ENCODE results near the gene PCNT. TPM values are rescaled to one million over a fixed set of nuclear protein-coding genes. Genes with fewer than 3 reads are reported as not detected.

PCNT gene
- total RNA-seq, 5 donors from 2014 or later (not counting 1 experiment from before 2014, with no cell fraction given): 52.8 to 65.0 (median 58.6) TPM

DNA sequence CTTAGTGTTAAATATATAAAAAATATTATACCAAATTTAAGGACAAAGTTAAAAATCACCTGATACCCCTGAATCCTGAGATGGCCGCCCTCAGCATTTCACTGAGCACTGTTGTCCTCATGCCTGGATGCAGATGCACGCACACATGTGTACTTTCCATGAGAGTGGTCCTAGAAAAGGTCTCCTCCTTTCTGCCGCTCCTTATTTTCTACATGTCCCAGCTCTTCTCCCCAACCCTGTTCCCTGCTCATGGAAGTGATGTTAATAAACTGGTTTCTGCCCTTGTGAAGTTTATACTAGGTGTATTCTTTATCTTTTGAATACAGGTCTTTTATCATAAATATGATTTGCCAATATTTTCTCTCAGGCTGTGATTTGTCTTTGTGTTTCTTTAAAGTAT lies 167.6 kb downstream of the PCNT start:
- ChIA-PET CTCF (no interaction called here), POLR2A (no interaction called here)
- no peaks in the 10 kb centered on the region for H3K27me3 ChIP-seq (replicated peaks in 1 of 2; ENCODE audit: control insufficient read depth in 2 of 2, extremely low read depth in 1 of 2, insufficient read depth in 2 of 2, low read length in 1 of 2)
- no peak overlapping the region for H3K4me3 ChIP-seq (ENCODE audit: control insufficient read depth in 1 of 2, extremely low read depth in 1 of 2, low read length in 1 of 2)
- Mint-ChIP-seq H3K4me3 (peak overlapping the region in 1 of 3 donors; percentile 7), H3K4me1 (peaks cover 14 to 30% (median 29%) of the 10 kb centered on the region in 3 donors), H3K36me3 (peaks cover 61% of the 10 kb centered on the region), H3K27me3 (no peaks in the 10 kb centered on the region), H3K27ac (no peak overlapping the region), H3K9me3 (peaks cover 0 to 5% (median 3%) of the 10 kb centered on the region in 3 donors)
- DNase-seq (no peak), ATAC-seq (replicated peaks in 1 of 4) (no peak)
- peaks cover 6 to 49% of the 10 kb centered on the region in 2 donors for H3K36me3 ChIP-seq (ENCODE audit: control insufficient read depth in 2 of 2, extremely low read depth in 1 of 2, insufficient read depth in 1 of 2, low read length in 1 of 2)
- no peaks in the 10 kb centered on the region for H3K9me3 ChIP-seq
- H3K27ac ChIP-seq (ENCODE audit: low read length): no peak overlapping the region
- no peaks in the 10 kb centered on the region for H3K4me1 ChIP-seq (ENCODE audit: control insufficient read depth in 1 of 2, extremely low read depth in 1 of 2, insufficient read depth in 2 of 2, low read length in 2 of 2)
- WGBS (ENCODE audit: insufficient coverage): no CpG with 5 or more reads among the region's 3 CpGs

DNA sequence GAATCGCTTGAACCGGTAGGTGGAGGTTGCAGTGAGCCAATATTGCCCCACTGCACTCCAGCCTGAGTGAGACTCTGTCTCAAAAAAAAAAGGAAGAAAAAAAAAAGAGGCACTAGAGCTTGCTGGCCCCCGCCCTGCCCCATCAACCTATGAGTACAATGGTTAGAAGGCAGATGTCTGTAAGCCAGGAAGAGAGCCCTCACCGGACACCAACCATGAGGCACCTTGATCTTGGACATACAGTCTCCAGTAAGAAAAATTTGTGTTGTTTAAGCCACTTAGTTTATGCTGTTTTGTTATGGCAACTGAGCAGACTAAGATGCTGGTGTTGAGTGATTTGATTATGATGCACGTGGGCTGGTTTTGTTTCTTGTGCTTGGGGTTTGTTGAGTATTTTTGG lies 168.9 kb downstream of the PCNT start:
- H3K36me3 Mint-ChIP-seq: peaks cover 55% of the 10 kb centered on the region
- Histone ChIP-seq H3K27ac (ENCODE audit: low read length) (no peak overlapping the region), H3K9me3 (no peaks in the 10 kb centered on the region), H3K4me1 (ENCODE audit: control insufficient read depth in 1 of 2, extremely low read depth in 1 of 2, insufficient read depth in 2 of 2, low read length in 2 of 2) (no peaks in the 10 kb centered on the region), H3K4me3 (ENCODE audit: control insufficient read depth in 1 of 2, extremely low read depth in 1 of 2, low read length in 1 of 2) (no peak overlapping the region), H3K27me3 (replicated peaks in 1 of 2; ENCODE audit: control insufficient read depth in 2 of 2, extremely low read depth in 1 of 2, insufficient read depth in 2 of 2, low read length in 1 of 2) (no peaks in the 10 kb centered on the region), H3K36me3 (ENCODE audit: control insufficient read depth in 2 of 2, extremely low read depth in 1 of 2, insufficient read depth in 1 of 2, low read length in 1 of 2) (peaks cover 8 to 51% of the 10 kb centered on the region in 2 donors)
- ATAC-seq (replicated peaks in 1 of 4) (no peak), DNase-seq (no peak)
- peak overlapping the region in 1 of 2 donors; percentile 4 for H3K27ac Mint-ChIP-seq
- peaks cover 0 to 5% (median 3%) of the 10 kb centered on the region in 3 donors for H3K9me3 Mint-ChIP-seq
- ChIA-PET POLR2A (no interaction called here), CTCF (no interaction called here)
- H3K4me1 Mint-ChIP-seq: peaks cover 14 to 30% (median 27%) of the 10 kb centered on the region in 3 donors
- H3K4me3 Mint-ChIP-seq: no peak overlapping the region
- H3K27me3 Mint-ChIP-seq: no peaks in the 10 kb centered on the region
- 100% methylated on average over 4 of the region's 5 CpGs for WGBS (ENCODE audit: insufficient coverage)

DNA sequence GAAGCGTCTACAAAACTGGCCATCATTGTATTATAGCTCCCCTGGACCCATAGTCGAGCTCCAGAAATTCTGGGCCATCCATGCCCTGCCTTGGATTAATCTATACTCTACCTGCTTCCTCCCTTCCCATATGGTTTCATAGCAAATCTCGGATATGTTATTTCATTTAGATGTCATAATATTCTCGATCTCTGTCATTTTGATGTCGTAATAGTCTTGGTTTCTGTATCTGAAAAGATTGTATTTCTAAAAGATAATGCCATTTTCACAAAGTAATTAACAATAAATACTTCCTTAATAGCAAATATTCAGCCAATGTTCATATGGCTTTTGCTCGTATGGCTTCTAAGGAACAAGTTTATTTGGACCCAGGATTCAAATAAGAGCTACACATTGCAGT lies 169.9 kb downstream of the PCNT start:
- peaks cover 55% of the 10 kb centered on the region for H3K36me3 Mint-ChIP-seq
- H3K27me3 ChIP-seq (replicated peaks in 1 of 2; ENCODE audit: control insufficient read depth in 2 of 2, extremely low read depth in 1 of 2, insufficient read depth in 2 of 2, low read length in 1 of 2): no peaks in the 10 kb centered on the region
- H3K4me1 ChIP-seq (ENCODE audit: control insufficient read depth in 1 of 2, extremely low read depth in 1 of 2, insufficient read depth in 2 of 2, low read length in 2 of 2): peaks cover 0 to 3% of the 10 kb centered on the region in 2 experiments
- no peak overlapping the region for H3K4me3 Mint-ChIP-seq
- WGBS (ENCODE audit: insufficient coverage): 60% methylated on average over 1 of the region's 6 CpGs
- H3K27ac Mint-ChIP-seq: peak overlapping the region in 1 of 2 donors; percentile 23
- ATAC-seq (replicated peaks in 1 of 4) (no peak), DNase-seq (no peak)
- peaks cover 10 to 27% (median 24%) of the 10 kb centered on the region in 3 donors for H3K4me1 Mint-ChIP-seq
- no peaks in the 10 kb centered on the region for H3K27me3 Mint-ChIP-seq
- no peak overlapping the region for H3K4me3 ChIP-seq (ENCODE audit: control insufficient read depth in 1 of 2, extremely low read depth in 1 of 2, low read length in 1 of 2)
- H3K9me3 ChIP-seq: no peaks in the 10 kb centered on the region
- ChIA-PET CTCF (no interaction called here), POLR2A (interaction anchor here in 1 of 2 donors (0.6 kb wide), 1 partner anchor 19 kb away, joined by 3 read pairs; no protein-coding TSS in a partner anchor)
- peaks cover 0 to 5% (median 3%) of the 10 kb centered on the region in 3 donors for H3K9me3 Mint-ChIP-seq
- no peak overlapping the region for H3K27ac ChIP-seq (ENCODE audit: low read length)
- peaks cover 8 to 56% of the 10 kb centered on the region in 2 donors for H3K36me3 ChIP-seq (ENCODE audit: control insufficient read depth in 2 of 2, extremely low read depth in 1 of 2, insufficient read depth in 1 of 2, low read length in 1 of 2)

Other genes starting within 250 kb of the PCNT start
- gene COL6A2, start 226.0 kb upstream of the PCNT start, total RNA-seq: 10 to 100 TPM; 33.8 to 85.2 (median 60.7) TPM
- 1 to 10 TPM in 3 of 5 donors, under 1 TPM in 1, not detected in 1; 0.95 to 6.1 (median 2.5) TPM for gene FTCD, start 168.6 kb upstream of the PCNT start, total RNA-seq
- 10 to 100 TPM in 3 of 5 donors, 1 to 10 TPM in 2; 1.4 to 22.8 (median 12.5) TPM for gene SPATC1L, start 139.7 kb upstream of the PCNT start, total RNA-seq
- gene LSS, start 95.4 kb upstream of the PCNT start, total RNA-seq: 10 to 100 TPM; 41.3 to 63.0 (median 49.4) TPM
- gene MCM3AP, start 38.5 kb upstream of the PCNT start, total RNA-seq: 100 to 1,000 TPM; 126 to 180 (median 166) TPM
- 10 to 100 TPM; 10.0 to 21.2 (median 19.3) TPM for gene YBEY, start 37.8 kb upstream of the PCNT start, total RNA-seq
- 1 to 10 TPM; 3.9 to 9.2 (median 8.3) TPM for gene C21orf58, start 286 bp upstream of the PCNT start, total RNA-seq
- gene DIP2A, start 134.7 kb downstream of the PCNT start, total RNA-seq: 100 to 1,000 TPM; 113 to 132 (median 128) TPM

Data from T-cell (primary cell).